Measurements from ENCODE around the gene ROBO1.

DNA sequence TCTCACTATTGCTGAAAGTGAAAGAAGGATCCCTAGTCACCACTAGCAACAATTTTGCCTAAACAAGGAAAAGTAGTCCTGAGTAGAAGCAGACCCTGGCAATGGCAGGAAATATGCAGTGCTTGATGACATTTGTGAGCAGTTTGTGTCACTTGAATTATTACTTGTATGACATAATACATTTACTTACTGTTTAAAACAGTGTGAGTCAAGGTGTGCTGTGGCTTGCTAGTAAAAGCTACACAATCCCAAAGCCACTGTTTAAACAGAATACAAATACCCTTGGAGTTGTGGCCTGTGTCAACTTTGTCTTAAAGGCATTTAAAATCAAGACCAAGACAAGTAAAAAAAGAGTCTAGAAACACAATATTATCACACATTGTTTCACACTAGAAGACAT lies 775.4 kb downstream of the ROBO1 start:
- no peak for TF ChIP-seq POLR2A (IDR thresholded peaks at IDR 0.05)
- TF ChIP-seq, protein P1, sequence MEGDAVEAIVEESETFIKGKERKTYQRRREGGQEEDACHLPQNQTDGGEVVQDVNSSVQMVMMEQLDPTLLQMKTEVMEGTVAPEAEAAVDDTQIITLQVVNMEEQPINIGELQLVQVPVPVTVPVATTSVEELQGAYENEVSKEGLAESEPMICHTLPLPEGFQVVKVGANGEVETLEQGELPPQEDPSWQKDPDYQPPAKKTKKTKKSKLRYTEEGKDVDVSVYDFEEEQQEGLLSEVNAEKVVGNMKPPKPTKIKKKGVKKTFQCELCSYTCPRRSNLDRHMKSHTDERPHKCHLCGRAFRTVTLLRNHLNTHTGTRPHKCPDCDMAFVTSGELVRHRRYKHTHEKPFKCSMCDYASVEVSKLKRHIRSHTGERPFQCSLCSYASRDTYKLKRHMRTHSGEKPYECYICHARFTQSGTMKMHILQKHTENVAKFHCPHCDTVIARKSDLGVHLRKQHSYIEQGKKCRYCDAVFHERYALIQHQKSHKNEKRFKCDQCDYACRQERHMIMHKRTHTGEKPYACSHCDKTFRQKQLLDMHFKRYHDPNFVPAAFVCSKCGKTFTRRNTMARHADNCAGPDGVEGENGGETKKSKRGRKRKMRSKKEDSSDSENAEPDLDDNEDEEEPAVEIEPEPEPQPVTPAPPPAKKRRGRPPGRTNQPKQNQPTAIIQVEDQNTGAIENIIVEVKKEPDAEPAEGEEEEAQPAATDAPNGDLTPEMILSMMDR (IDR thresholded peaks at IDR 0.05) = no peak
